SKM-1 treated with dmso at 0.1 percent for 144 hours (cell line): Measurements from ENCODE around the gene BRME1.

Source experiments
- DNase-seq: peaks from one replicate; lab custom pipeline; 2025; ENCODE audit not compliant: unreplicated experiment; lab: John Stamatoyannopoulos, UW

Gene BRME1

DNA sequence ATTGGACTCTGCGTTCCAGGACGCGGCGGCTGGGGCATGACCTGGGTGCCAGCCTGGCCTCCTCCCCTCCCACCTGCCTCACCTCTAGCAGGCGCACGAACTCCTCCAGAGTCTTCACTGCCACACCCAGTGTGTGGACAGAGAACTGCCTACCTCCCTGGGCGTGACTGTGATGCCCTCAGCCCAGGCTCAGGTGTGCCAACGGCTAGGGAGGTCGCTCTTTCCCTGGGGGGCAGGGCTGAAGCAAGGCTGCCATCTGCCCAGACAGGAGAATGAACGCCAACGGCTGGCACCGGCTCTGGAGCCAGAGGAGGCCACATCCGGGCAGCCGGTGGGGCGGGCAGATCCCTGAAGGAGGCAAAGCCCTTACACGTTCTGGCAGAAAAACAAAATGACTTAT is 17.6 kb downstream of the BRME1 start:
- DNase-seq: no peak

DNA sequence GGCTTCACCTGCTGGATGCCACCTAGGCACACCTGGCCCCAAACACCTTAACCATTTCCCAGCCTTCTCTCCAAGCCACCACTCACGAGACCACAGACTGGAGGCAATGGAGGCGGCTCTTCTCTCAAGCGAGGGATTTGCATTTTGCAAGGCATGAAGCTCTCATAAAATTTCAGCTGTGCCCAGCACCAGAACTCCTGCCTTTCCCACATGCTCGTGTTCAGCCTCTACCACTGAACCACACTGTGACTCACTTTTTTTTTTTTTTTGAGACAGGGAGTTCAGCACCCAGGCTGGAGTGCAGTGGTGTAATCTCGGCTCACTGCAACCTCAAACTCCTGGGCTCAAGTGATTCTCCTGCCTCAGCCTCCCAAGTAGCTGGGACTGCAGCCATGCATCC is 18.4 kb downstream of the BRME1 start:
- DNase-seq: no peak

DNA sequence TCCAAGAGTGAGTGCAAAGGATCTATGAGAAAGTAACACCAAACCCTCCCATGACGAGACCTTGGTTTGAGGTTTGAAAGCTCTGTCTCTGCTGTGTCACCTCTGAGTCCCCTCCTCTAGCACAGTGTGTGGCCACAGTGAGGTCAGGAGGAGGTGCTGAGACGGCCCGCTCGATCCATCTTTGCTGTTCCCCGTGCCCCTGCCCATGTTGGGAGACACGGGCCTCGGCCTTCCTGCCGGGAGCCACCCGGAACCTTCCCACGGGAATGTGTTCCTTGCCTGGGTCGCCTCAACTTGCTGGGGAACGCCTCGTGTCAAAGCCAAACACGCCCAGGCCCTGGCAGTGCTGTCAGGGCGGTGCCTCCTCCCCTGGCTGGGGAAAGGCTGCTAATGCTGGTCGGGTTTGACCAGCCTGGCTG is 18.9 kb downstream of the BRME1 start:
- no peak for DNase-seq

DNA sequence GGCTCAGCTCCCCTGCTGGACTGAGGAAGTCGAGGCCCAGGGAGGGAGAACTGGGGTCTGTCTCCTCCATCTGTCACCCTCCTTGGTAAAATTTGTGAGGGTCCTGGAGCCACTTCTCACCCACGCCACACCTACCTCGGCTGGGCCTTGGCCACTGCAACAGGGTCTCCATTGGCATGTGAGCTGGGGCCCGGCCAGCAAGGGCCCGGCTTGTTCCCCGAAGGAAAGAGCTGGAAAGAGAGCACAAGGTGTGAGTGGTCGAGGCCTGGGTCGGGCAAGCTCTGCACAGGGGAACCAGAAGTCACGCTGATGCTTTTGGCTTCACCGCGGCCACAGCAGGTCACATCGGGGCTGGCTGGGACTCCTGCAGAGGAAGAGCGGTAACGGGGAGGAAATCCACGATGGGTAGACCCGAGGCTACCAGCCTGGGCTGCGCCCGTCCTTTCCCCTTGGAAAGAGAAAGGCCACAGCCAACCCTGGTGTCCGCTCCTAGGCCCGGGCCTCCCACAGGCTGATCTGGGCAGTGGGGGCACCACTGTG is 20.0 kb downstream of the BRME1 start:
- DNase-seq: no peak

DNA sequence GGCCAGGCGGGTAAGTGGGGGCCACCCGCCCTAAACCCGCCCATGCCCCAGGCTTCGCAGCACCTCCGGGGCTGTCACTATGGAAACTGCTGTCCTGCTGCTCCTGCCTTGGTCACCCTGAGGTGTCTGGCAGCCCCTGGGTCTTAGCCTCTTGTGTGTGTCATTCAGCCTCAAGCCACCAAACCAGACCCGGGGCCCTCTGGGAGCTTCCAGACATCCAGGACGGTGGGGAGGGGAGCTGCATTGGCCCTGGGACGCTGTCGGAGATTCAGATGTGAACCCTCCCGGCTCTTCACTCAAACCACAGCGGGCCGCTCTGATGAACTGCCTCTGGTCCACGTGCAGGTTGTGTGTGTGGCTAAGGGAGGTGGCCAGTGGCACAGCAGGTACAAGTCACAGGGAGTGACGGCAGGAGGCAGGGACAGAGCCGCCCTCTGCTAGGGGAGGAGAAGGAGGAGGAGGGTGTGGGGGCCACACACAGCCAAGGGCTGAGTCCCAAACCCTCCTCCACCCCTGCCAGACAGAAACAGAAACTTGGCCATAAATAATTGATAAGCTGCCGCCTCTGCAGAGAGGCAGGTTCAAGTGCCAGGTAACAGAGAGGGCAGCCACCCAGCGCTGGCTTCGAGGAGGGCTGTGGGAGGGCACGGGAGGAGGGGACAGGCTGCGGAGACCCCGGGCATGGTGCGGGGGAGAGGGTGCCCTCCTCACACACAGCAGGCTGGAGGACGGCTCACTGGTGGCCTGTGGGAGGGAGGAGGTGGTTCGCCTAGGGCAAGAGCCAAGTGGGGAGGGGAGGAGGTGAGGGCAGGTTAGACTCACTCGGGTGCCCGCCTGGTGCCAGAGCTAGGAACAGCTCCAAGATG is 21.0 kb downstream of the BRME1 start:
- DNase-seq: no peak

DNA sequence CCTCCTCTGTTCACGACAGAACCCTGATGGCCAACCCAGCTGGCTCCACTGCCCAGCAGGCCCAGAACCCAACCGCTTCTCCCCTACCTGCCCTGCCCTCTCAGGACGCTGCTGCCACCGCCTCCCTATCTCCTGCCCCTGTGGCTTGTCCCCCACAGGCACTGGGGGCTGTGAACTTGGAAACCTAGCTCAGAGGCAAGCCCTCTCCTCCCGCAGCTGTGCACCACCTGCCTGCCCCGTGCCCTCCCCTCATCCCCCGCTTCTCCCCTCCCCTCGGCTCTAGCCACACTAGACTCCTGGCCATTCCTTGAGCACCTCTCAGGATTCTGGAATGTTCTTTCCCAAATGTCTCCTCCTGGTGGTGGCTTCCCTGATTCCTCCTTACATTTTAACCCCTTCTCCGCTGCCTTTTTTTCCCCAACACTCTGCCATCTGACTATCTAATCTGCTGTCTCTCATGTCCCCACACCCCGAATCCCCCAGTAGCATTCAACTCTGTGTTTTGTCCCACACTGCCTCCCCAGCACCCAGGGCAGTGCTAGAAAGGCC is 22.3 kb downstream of the BRME1 start:
- no peak for DNase-seq

DNA sequence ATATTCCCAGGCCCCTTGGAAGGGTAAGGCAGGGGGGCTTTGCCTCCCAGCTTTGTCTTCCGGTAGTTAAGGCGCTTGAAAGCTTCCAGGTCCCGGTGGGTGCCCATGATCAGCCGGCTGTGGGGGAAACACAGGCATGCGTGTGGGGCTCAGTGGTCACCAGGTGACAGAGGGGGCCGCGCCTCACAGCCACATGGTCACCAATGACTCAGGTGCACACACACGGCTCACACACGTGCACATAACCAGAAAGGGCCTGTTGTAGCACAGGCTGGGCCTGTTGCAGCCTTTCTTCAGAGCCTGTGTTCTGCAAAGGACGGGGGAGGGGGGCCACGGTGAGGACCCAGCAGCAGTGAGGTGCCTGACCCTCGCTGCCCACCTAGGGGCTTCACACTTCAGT is 23.1 kb downstream of the BRME1 start:
- no peak for DNase-seq

DNA sequence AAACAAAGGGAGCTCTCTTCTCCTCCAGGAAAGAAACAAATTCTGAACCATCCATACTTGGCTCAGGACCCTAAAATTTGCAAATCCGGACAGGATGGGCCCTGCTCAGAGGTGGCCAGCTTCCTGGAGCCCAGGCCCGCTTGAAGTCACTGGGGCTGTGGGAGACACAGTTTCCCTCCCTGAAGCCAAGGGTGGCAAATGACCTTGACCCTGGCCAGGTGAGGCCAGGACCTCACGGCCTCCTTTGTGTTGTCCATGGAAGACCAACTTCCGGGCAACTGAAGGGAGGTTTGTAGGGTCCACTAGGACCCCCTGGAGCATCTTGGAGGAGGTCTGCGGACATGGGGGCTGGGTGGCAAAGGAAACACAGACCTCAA is 23.5 kb downstream of the BRME1 start:
- no peak for DNase-seq

DNA sequence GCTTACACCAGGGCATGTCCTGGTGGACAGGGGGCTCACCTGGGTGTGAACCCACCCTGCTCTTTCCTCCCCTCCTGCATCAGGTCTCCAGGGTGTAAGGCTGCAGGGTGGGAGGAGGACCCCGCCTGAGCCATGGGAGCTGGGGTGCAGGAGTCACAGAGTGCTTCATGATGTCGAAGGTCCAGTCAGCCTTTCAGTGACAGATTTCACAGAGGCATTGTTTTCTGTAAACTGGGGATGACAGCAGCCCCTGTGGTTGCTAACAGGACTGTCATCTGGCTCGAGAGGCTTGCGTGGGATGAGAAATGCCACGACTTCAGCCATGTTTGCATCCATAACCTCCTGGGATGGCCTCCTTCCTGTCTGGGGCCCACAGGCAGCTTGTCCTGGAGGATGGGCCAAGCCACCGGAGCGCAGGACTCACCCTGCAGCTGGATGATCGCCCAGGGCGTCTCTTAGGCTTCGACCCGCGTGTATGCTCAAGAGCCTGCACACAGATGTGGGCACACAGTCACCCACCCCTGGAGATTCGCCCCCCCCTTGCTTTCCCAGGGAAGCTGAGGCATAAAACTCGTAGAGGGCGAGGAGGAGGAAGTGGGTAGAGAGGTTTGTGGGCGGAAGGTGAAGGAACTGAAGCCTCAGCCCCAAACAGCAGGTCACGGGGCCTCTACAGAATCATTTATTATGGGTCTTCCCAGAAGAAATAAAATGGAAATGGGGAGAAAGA is 24.1 kb downstream of the BRME1 start:
- peak; percentile 44 for DNase-seq

DNA sequence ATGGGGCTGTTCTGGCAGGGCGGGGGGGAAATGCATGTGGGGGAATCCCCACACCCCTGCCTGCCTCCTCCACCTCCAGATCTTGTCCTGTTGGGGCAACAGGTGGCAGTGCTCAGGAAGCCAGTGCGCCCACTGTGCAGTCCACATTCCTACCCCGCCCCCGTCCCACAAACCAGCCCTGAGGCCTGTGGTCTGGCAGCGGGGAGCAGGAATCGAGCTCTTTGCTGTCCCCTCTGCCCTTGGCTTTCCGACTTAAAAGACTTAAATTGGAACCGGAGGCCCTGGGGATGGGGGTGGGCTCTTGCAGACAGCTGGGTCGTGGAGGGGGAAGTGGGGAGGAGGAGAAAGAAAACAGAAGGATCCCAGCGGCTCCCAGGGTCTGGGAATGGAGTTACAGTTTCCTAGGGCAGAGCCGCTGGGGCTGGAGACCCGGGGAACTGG is 24.6 kb downstream of the BRME1 start:
- DNase-seq: no peak

DNA sequence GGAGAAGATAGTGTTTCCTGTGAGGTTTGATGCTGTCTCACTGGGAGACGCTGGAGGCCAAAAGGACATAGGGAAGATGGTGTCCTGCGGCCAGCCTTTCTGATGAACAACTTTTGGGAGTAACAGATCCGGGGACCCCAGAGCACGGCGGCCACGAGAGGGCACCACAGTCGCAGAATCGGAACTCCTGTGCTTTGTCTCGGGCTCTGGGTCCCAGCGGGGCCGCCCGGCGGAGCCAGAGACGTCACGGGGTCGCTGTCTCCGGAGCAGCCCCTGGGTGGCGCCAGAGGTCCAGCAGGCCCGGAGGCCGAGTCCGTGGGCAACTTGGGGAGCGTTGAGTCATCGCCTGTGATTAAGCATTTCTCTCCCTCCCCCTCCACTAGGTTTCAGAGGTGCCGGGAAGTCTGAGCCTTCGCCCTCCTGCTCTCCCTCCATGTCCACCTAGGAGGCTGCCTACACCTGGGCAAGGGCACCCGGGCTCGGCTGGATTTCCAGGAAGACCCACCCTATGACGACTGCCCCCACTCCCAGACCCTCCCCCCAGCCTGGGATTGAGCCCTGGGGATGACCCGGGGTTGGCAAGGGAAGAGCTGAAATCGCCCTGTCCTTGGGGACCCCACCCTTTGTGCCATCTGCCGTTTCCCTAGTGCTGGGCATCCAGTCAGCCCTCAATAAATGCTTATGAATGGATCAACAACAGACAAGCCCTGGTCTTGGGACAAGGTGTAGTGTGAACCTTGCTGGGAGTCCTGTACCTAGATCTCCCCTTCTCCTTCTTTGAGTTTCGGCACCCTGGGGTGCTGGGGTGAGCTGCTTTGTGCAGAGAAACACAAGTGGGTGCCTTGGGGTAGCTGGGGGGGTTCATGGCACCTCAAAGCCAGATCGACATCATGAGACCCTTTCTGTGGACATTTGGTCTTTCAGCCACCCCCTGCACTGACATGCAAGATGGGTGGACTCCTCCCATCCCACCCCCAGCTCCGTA is 25.6 kb downstream of the BRME1 start:
- peak; percentile 95 for DNase-seq

DNA sequence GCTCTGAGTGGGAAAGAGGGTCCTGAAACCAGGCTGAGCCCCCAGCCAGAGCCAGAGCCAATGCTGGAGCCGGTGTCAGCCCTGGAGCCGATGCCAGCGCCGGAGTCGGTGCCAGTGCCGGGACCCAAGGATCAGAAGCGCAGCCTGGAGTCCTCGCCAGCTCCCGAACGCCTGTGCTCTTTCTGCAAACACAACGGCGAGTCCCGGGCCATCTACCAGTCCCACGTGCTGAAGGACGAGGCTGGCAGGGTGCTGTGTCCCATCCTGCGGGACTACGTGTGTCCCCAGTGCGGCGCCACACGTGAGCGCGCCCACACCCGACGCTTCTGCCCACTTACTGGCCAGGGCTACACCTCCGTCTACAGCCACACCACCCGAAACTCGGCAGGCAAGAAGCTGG is 28.6 kb downstream of the BRME1 start:
- DNase-seq: no peak

DNA sequence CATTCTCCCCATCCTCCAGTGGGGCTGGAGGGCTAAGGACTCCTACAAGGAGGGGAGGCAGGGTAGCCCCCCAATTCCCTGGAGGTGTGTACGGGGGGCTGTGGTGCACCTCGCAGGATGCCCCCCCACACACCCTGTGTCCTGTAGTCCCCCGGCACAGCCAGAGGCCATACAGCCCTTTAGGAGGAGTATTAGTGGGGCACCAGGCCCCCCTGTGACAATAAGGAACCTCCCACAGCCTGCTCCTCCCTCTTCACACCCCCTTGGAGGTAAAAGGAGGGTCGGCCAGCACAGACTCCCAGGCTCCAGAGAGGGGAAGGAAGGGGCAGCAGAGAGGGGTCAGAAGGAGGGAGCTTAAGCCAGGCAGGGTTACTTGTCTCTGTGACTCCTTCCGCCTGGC is 29.1 kb downstream of the BRME1 start, which contains the start of gene NANOS3:
Gene NANOS3, plus strand, starts transcription at position 301 of the 400 bp plus-strand sequence. CDS start 115 bp downstream, outside the sequence.
- no peak for DNase-seq

DNA sequence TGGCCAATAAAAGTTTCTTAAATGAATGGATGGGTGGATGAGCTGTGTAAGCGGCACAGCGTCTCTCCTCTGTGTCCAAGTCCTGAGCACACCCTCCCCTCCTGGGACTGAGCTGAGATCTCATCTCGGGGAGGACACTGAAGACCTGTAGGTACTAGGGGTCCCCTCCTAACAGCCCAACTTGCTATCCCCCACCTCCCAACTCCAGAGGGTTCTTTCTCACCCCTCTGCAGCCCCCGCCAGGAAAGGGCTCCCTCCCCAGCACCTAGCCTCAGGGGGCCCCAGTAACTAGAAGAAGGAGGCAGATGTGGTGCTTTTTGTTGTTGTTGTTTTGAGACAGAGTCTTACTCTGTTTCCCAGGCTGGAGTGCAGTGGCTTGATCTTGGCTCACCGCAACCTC is 30.1 kb downstream of the BRME1 start:
- DNase-seq: no peak

DNA sequence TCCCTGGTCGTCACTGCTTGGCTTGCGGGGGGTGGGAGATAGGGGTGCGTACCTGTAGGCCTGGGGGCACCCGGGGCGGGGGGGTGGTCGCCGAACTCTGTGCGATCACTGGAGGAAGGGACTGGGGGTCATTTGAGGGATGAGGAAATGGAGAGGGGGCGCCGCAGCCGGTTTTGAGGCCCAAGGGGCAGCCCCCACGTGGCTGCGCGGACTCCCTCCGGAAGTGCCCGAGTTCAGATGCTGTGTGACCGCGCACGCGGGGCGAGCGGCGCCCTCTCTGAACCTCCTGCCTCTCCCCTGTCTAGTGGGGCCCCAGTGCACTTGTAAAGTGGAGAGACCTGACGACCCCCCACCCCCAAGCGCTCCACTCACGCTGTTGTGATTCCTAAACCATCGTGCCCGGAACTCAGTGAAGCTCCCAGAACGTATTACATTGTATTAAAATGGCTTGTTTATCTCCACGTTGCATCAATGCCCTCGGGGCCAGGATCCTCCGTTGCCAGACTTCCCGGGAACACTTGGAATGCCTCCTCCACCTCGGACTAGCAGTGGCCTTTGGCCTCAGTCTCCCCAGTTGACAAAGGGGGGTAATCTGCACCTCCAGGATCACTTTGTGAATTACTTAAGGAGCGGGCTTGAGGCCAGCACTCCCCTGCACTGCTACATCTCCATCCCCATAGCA is 31.9 kb downstream of the BRME1 start:
- no peak for DNase-seq

DNA sequence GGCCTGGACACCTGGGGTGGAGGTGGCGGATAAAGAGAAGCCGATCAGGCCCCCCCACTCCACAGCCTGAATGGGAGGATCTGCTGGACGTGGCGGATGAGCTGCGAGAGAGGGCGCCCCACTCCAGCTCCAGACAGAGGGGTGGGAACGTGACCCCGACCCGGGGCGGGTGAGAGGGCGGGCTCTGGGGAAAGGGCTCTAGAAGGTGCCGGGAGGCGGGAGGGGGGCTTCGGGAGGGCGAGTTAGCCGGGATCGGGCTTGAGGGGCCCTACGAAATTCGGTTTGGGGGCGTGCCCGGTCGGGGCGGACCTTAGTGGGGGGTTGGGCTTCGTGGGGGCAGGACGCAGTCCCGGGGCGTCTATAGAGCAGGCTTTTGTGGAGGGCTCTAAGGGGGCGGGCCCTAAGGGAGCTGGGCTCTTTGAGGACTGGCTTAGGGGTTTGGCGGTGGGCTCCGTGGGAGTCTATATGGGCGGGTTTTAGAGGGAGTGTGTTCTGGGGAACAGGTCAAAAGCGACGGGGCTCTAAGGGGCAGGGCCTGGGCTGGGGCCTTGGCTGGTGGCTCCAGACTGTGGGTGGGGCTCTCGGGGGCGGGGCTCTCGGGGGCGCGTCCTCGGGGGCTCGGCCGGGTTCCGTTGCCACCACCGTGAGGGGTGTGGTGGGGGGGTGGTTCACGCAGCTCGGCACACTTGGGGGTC is 33.1 kb downstream of the BRME1 start:
- no peak for DNase-seq

DNA sequence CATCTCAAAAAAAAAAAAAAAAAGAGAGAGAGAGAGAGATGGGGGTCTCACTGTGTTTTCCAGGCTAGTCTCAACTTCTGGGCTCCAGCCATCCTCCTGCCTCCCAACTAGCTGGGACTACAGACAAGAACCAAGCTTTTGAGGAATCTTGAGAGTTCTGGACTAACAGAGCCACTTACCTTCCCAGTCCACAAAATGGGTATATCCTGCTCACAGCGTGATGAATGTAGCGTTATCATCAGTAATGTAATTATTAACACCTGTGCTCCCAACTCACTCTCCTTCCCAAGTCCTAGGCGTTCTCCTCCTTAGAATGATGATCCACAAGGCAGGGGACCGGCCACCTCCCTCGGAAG is 33.6 kb downstream of the BRME1 start:
- DNase-seq: no peak

DNA sequence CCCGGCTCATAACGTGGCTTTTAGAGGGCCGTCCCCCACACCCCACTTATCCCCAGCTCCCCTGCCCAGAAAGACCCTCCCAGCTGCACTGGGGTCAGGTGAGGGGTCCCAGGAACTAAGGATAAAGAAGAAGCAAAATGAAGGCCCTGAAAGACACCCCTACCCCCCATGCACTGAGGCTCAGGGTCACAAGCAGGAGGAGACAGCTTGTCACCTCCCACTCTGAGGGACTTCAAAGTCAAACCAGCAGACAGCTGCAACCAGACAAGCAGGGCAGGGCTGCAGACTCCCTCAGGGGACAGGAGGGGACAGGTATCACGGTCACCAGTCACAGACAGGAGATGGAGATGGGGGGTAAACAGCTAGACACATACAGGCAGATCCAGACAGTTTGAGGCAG is 35.0 kb downstream of the BRME1 start:
- DNase-seq: no peak

DNA sequence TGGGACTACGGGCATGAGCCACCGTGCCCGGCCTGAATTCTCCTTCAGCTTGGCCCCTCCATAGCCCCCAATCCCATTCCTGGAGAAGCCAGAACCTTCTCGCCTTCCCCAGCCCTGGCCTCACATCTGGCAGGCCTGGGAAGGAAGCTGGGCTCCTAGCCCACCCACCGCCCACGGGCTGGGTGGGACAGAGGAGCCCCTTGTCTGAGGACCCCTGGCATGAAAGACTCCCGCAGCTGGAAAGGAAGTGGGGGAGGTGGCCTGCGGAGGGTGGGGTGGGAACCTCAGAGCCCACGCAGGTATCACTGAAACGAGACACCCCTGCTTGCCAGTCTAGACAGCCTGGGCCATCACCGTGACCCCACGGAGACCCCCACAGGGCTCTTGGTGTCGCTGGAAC is 36.6 kb downstream of the BRME1 start:
- no peak for DNase-seq
